GM19238 (cell line): ENCODE measurements around the gene PRICKLE1.

Experiments
- DNase-seq: peaks from one replicate; pipeline ENCODE4 v3.0.0; 2011; ENCODE audit warnings: low spot score; ENCODE audit not compliant: insufficient read length

PRICKLE1 gene

GRCh38 chr12:42495244-42495643 is 94.3 kb downstream of the PRICKLE1 start:
- DNase-seq = no peak

GRCh38 chr12:42492267-42492666 is 97.3 kb downstream of the PRICKLE1 start:
- DNase-seq = no peak

GRCh38 chr12:42490261-42490842 is 99.2 kb downstream of the PRICKLE1 start:
- DNase-seq = no peak

- no peak for DNase-seq
These were observed 103.1 kb downstream of the PRICKLE1 start for GRCh38 chr12:42486407-42486806.

- DNase-seq = no peak
These were observed 103.7 kb downstream of the PRICKLE1 start for GRCh38 chr12:42485823-42486222.

DNA sequence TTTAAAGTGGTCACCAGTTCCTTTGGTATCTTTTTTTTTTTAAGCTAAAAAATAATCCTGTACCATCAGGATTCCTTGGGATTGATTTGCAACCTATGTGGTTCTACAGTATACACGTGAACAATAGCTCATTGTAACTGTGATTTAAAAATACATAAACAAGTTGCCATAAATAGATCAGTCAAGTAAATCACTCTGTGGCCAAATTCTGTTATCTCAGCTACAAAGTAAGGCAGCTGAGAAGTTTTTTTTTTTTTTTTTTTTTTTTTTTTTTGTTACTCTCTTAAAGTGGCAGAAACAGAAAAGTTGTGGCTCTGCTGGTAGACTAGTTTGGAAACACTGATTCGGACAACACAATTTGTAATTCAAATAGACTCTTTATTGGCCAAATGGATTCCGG is 104.5 kb downstream of the PRICKLE1 start:
- DNase-seq = no peak

- DNase-seq = peak; percentile 23
These were observed 106.1 kb downstream of the PRICKLE1 start for GRCh38 chr12:42483521-42483790.

DNA sequence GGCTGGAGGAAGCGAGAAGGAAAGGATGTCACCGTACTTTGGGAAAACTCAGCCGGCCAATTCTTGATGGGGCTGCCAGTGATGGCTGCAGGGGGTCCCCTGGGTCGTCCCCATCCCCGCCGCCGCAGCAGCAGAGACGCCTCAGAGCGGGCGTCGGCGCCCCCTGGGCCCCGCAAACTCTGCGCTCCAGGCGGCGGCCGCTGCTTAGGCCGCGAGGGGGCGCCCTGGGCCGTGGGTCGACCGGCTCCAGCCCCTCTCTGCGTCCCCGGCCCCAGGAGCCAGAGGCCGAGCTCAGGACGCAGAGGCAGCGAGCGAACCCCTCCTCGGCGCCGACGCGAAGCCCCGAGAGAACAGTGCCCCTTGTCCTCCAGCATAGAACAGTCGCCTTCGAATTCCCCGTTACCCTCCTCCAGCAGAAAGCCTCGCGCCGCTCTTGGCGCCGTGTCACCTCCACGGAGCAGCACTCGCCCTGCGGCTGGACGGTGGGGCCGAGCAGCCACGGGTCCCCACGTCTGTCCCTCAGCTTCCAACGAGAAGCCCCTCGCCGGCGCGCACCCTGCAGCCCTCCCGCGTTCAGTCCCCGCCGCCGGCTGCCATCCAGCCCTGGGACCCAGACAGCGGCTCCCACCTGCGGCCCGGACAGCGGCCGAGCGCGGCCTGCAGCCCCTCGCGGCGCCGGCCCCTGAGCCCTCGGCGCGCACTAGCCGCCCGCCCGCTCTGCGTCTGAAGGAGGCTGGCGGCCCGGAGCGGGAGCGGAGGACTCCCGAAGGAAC is 106.6 kb downstream of the PRICKLE1 start:
- peak; percentile 78 for DNase-seq

GRCh38 chr12:42482041-42482747 is 107.4 kb downstream of the PRICKLE1 start:
- no peak for DNase-seq

DNA sequence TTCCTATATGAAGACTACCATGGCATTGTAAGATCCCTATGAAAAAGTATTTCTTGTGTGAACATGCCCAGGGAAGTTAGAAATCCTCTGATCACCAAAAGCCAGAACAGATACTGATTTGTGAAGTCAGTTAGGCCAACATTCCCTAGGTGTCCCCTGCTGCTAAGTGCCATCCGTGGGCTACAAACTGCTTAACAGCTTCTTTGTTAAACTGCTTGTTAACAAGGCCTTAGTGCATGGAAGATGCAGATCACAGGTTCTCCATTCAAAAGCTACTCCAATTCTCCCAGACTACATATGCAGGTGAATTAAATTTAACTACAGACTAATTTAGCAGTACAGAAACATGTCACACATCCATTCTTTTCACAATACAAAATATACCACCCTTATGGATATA is 108.2 kb downstream of the PRICKLE1 start:
- no peak for DNase-seq

- DNase-seq = no peak
These were observed 111.6 kb downstream of the PRICKLE1 start for GRCh38 chr12:42477941-42478340.

- DNase-seq = no peak
These were observed 114.4 kb downstream of the PRICKLE1 start for GRCh38 chr12:42475106-42475505.

DNA sequence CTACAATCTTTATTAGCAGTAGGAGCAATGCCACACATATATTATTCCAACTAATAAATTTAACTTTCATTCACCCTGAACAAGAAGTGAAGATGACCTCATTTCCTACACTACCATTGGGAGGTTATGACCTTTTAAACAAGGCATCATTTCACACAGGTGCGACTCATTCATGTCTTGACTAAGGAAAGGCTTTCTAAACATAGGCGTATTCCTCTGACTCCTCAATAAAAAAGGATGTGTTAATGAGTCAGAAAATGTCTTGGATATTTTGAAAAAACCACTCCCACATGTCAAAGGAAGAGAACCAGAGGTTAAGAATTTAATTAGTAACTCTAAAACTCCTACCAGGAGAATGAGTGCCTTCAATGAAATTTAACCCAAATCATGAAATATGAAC is 115.2 kb downstream of the PRICKLE1 start:
- DNase-seq = no peak

GRCh38 chr12:42473561-42473960 is 116.0 kb downstream of the PRICKLE1 start:
- DNase-seq = no peak

- DNase-seq = no peak
These were observed 116.4 kb downstream of the PRICKLE1 start for GRCh38 chr12:42473130-42473529.

GRCh38 chr12:42472376-42472775 is 117.2 kb downstream of the PRICKLE1 start:
- DNase-seq = no peak

- DNase-seq = peak; percentile 41
These were observed 120.0 kb downstream of the PRICKLE1 start for GRCh38 chr12:42469355-42470175.

GRCh38 chr12:42468921-42469320 is 120.6 kb downstream of the PRICKLE1 start:
- no peak for DNase-seq

GRCh38 chr12:42468341-42468821 is 121.2 kb downstream of the PRICKLE1 start:
- no peak for DNase-seq

DNA sequence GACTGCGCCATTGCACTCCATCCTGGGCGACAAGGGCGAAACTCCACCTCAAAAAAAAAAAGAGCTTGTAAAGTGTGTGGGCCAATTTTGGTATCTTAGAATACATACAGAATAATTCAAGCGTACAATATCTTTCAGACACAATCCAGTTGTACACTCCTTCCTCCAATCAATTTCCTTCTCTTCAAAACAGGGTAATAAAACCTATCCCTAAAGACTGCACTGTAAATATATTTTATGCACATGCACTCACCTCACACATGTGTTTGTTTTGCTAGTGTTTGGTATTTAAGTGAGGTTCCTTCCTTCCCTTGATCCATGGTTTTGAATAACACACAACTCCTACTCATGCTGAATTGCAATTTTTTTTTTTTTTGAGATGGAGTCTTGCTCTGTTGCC is 125.9 kb downstream of the PRICKLE1 start:
- DNase-seq = no peak

- DNase-seq = no peak
These were observed 127.1 kb downstream of the PRICKLE1 start for GRCh38 chr12:42462486-42462885.
